Measurements from ENCODE around the gene DPYD. TPM values are rescaled to one million over a fixed set of nuclear protein-coding genes. Genes with fewer than 3 reads are reported as not detected.

Gene DPYD
- total RNA-seq, 1 experiment from 2014 or later = 0.46 TPM

GRCh38 chr1:97784661-97785060 is 136.2 kb downstream of the DPYD start (continued):
- no peak for TF ChIP-seq ZNF121 (CRISPR knock-in tag; IDR thresholded peaks at IDR 0.05)
- TF ChIP-seq MXD4 (CRISPR knock-in tag; IDR thresholded peaks at IDR 0.05; ENCODE audit: borderline replicate concordance) = no peak

DNA sequence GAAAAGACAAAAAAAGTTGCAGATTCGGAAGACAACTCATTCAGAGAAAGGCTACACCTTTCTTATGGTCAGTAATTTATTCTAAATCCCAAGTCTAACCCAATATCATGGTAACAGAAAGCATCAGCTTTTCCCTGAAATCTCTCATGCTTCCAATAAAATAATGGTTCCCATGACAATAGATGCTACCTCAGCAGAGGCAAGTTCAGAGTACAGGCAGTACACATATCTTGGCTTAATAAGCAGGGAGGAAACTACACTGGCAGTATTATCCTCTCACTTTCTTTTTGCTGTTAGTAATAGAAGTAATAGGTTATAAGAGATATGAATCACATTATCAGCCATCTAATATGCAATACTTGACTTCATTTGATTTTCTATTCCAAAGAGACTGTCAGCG is 137.1 kb downstream of the DPYD start:
- ATAC-seq = no peak
- H3K9me3 Mint-ChIP-seq = no peaks in the 10 kb centered on the region
- no peak for TF ChIP-seq HMGXB4 (CRISPR knock-in tag; IDR thresholded peaks at IDR 0.05)
- TF ChIP-seq, protein P1, sequence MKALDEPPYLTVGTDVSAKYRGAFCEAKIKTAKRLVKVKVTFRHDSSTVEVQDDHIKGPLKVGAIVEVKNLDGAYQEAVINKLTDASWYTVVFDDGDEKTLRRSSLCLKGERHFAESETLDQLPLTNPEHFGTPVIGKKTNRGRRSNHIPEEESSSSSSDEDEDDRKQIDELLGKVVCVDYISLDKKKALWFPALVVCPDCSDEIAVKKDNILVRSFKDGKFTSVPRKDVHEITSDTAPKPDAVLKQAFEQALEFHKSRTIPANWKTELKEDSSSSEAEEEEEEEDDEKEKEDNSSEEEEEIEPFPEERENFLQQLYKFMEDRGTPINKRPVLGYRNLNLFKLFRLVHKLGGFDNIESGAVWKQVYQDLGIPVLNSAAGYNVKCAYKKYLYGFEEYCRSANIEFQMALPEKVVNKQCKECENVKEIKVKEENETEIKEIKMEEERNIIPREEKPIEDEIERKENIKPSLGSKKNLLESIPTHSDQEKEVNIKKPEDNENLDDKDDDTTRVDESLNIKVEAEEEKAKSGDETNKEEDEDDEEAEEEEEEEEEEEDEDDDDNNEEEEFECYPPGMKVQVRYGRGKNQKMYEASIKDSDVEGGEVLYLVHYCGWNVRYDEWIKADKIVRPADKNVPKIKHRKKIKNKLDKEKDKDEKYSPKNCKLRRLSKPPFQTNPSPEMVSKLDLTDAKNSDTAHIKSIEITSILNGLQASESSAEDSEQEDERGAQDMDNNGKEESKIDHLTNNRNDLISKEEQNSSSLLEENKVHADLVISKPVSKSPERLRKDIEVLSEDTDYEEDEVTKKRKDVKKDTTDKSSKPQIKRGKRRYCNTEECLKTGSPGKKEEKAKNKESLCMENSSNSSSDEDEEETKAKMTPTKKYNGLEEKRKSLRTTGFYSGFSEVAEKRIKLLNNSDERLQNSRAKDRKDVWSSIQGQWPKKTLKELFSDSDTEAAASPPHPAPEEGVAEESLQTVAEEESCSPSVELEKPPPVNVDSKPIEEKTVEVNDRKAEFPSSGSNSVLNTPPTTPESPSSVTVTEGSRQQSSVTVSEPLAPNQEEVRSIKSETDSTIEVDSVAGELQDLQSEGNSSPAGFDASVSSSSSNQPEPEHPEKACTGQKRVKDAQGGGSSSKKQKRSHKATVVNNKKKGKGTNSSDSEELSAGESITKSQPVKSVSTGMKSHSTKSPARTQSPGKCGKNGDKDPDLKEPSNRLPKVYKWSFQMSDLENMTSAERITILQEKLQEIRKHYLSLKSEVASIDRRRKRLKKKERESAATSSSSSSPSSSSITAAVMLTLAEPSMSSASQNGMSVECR (CRISPR knock-in tag; IDR thresholded peaks at IDR 0.05; ENCODE audit: borderline replicate concordance) = no peak
- TF ChIP-seq ZNF219 (CRISPR knock-in tag; IDR thresholded peaks at IDR 0.05; ENCODE audit: borderline replicate concordance) = no peak
- TF ChIP-seq, protein P2, sequence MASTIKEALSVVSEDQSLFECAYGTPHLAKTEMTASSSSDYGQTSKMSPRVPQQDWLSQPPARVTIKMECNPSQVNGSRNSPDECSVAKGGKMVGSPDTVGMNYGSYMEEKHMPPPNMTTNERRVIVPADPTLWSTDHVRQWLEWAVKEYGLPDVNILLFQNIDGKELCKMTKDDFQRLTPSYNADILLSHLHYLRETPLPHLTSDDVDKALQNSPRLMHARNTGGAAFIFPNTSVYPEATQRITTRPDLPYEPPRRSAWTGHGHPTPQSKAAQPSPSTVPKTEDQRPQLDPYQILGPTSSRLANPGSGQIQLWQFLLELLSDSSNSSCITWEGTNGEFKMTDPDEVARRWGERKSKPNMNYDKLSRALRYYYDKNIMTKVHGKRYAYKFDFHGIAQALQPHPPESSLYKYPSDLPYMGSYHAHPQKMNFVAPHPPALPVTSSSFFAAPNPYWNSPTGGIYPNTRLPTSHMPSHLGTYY (CRISPR knock-in tag; IDR thresholded peaks at IDR 0.05) = no peak
- ChIA-PET POLR2A (no interaction called here), CTCF (no interaction called here)
- no peaks in the 10 kb centered on the region for H3K4me1 Mint-ChIP-seq
- no peak for DNase-seq (ENCODE audit: low spot score)
- no peak overlapping the region for H3K4me3 Mint-ChIP-seq
- no peak overlapping the region for H3K27ac Mint-ChIP-seq
- peaks cover 2% of the 10 kb centered on the region; the same call in 1 of the 2 replicates for H3K27me3 Mint-ChIP-seq (ENCODE audit: low read depth)
- H3K36me3 Mint-ChIP-seq = no peaks in the 10 kb centered on the region

GRCh38 chr1:97781762-97782337 is 139.0 kb downstream of the DPYD start:
- POLR2A ChIA-PET = no interaction called here
- Mint-ChIP-seq H3K4me3 (no peak overlapping the region), H3K9me3 (no peaks in the 10 kb centered on the region), H3K36me3 (no peaks in the 10 kb centered on the region), H3K27ac (no peak overlapping the region), H3K4me1 (no peaks in the 10 kb centered on the region), H3K27me3 (ENCODE audit: low read depth) (no peaks in the 10 kb centered on the region; the same call in 1 of the 2 replicates)
- CTCF ChIA-PET = no interaction called here
- TF ChIP-seq, protein P3, sequence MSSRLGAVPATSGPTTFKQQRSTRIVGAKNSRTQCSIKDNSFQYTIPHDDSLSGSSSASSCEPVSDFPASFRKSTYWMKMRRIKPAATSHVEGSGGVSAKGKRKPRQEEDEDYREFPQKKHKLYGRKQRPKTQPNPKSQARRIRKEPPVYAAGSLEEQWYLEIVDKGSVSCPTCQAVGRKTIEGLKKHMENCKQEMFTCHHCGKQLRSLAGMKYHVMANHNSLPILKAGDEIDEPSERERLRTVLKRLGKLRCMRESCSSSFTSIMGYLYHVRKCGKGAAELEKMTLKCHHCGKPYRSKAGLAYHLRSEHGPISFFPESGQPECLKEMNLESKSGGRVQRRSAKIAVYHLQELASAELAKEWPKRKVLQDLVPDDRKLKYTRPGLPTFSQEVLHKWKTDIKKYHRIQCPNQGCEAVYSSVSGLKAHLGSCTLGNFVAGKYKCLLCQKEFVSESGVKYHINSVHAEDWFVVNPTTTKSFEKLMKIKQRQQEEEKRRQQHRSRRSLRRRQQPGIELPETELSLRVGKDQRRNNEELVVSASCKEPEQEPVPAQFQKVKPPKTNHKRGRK (CRISPR knock-in tag; IDR thresholded peaks at IDR 0.05; ENCODE audit: borderline replicate concordance) = no peak
- TF ChIP-seq NFE2L1 (CRISPR knock-in tag; IDR thresholded peaks at IDR 0.05) = no peak
- ATAC-seq = no peak
- DNase-seq (ENCODE audit: low spot score) = no peak

DNA sequence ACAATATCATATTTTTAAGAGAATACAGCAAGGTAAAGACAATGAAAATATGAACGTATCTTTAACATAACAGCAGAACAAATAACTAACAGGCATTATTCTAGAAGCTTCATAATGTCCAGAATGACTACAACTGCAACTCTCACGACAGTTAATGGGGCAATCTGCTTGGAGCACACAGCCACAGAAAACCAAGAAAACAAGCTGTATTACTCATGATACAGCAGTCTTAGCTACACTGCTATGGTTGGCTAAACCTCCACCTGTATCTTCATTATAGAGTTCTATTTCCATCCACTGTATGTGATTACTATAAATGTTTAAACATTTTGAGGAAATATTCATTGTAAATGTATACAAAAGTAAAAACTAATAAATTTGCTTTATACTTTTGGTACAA is 139.9 kb downstream of the DPYD start:
- CTCF ChIA-PET = no interaction called here

More for the DNA sequence above, 139.9 kb downstream of the DPYD start:
- Mint-ChIP-seq H3K9me3 (no peaks in the 10 kb centered on the region), H3K4me1 (no peaks in the 10 kb centered on the region), H3K4me3 (no peak overlapping the region), H3K27me3 (ENCODE audit: low read depth) (no peaks in the 10 kb centered on the region; the same call in 1 of the 2 replicates), H3K36me3 (no peaks in the 10 kb centered on the region), H3K27ac (no peak overlapping the region)
- POLR2A ChIA-PET = no interaction called here
- DNase-seq (ENCODE audit: low spot score) (no peak), ATAC-seq (no peak)
- TF ChIP-seq CDX4 (CRISPR knock-in tag; IDR thresholded peaks at IDR 0.05; ENCODE audit: borderline replicate concordance) = no peak
- TF ChIP-seq, protein P4, sequence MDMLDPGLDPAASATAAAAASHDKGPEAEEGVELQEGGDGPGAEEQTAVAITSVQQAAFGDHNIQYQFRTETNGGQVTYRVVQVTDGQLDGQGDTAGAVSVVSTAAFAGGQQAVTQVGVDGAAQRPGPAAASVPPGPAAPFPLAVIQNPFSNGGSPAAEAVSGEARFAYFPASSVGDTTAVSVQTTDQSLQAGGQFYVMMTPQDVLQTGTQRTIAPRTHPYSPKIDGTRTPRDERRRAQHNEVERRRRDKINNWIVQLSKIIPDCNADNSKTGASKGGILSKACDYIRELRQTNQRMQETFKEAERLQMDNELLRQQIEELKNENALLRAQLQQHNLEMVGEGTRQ (CRISPR knock-in tag; IDR thresholded peaks at IDR 0.05) = no peak
- TF ChIP-seq NFE2L1 (CRISPR knock-in tag; IDR thresholded peaks at IDR 0.05) = no peak
- no peak for TF ChIP-seq ZNF396 (CRISPR knock-in tag; IDR thresholded peaks at IDR 0.05; ENCODE audit: borderline replicate concordance)

Data from WTC11 (cell line).